H1 (cell line): ENCODE results near the gene RAMP3. TPM values are rescaled to one million over a fixed set of nuclear protein-coding genes. Genes with fewer than 3 reads are reported as not detected.

Experiments
- CREB1 ChIP-seq: IDR thresholded peaks from 2 replicates; pipeline ENCODE4 v1.6.1; 2012; ENCODE audit warnings: inconsistent platforms
- MAFK ChIP-seq: IDR thresholded peaks from 2 replicates; pipeline ENCODE4 v1.6.1; 2012; ENCODE audit warnings: low read depth, mild to moderate bottlenecking, improper control_type of control experiment, low read length
- RAD21 ChIP-seq, 2 experiments: IDR thresholded peaks in 1 of 2; conservative IDR thresholded peaks in 1 of 2; 2 replicates each; pipeline ENCODE4 v1.6.1; 2011; ENCODE audit warnings: low read depth in 2 of 2, low read length in 2 of 2, improper control_type of control experiment in 1 of 2, inconsistent platforms in 1 of 2, mild to moderate bottlenecking in 1 of 2, moderate library complexity in 1 of 2
- polyA plus RNA-seq, 7 experiments: library from polyadenylated mRNA; depleted of rRNA in 3 of 7; stranded (reverse) in 5 of 7; unstranded in 2 of 7; fragments of >200 nt in 5 of 7; fragments of 200-250 nt in 2 of 7; gene quantifications; 1 replicate in 5 of 7; 2 replicates in 1 of 7; 4 replicates in 1 of 7; pipeline versions ENCODE4 v1.2.1 to v1.2.3, GENCODE V29; 2011 to 2013; ENCODE audit warnings: missing spikeins in 2 of 7, mixed read lengths in 2 of 7
- total RNA-seq: library from RNA; stranded (reverse); fragmentation: NEBNext Ultra II Directional; extraction: Animal tissue kit (Norgen Biotek cat#: 25700); gene quantifications from 2 replicates; pipeline ENCODE4 v1.2.1, GENCODE V29; 2021
- TF ChIP-seq, protein P1 (sequence below): IDR thresholded peaks from 2 replicates; pipeline ENCODE4 v1.6.1; 2011; ENCODE audit warnings: low read length, improper control_type of control experiment

Gene RAMP3
- total and polyA plus RNA-seq, 2 of the 8 experiments (the other 6 are each of a cell fraction or from before 2014, with no cell fraction given) = 0.88 to 0.98 TPM

DNA sequence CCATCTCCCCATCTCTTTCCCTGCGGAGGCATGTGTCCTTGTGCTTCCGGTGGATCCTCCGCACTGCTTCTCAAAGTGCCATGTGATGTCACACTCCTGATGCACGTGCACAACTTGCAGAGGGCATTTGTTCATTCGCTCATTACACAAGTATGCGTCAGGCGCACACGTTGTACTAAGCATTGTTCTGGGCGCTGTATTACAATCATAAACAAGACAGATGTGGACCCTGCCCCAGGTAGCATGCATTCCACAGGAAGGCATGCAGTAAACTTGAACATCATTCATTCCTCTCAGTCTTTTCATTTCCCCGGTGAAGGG, 9.0 kb upstream of the RAMP3 start (continued):
- TF ChIP-seq, protein P1, sequence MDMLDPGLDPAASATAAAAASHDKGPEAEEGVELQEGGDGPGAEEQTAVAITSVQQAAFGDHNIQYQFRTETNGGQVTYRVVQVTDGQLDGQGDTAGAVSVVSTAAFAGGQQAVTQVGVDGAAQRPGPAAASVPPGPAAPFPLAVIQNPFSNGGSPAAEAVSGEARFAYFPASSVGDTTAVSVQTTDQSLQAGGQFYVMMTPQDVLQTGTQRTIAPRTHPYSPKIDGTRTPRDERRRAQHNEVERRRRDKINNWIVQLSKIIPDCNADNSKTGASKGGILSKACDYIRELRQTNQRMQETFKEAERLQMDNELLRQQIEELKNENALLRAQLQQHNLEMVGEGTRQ = no peak
- no peak for TF ChIP-seq RAD21 (IDR thresholded peaks at IDR 0.05 in 1 of 2, conservative IDR thresholded peaks at IDR 0.05 in 1 of 2; ENCODE audit: low read depth in 2 of 2, low read length in 2 of 2)
- no peak for TF ChIP-seq MAFK
- no peak for TF ChIP-seq CREB1
